HG02840 (cell line): ENCODE data around the gene S1PR3.
"Not testable (repeated sequence)": the region's sequence is repeated elsewhere in the genome, so short reads cannot be mapped to it uniquely, and the experiment has no call there.

Source experiments
- ATAC-seq: cut with Tn5 transposase; IDR thresholded peaks from one replicate; pipeline ENCODE4 v1.9.1; 2021; ENCODE audit warnings: mild to moderate bottlenecking, moderate library complexity, moderate number of reproducible peaks; ENCODE audit not compliant: unreplicated experiment, low FRiP score

S1PR3 gene

GRCh38 chr9:88991066-88992034 lies at the start of gene S1PR3:
S1PR3 (plus strand) TSS chr9:88991468; CDS start chr9:89001201, 9,733 bp downstream.
- ATAC-seq, result no peak

- ATAC-seq, result not testable (repeated sequence)
These were observed 49.7 kb upstream of the S1PR3 start for GRCh38 chr9:88941586-88941985.

- ATAC-seq, result no peak
These were observed 48.9 kb upstream of the S1PR3 start for GRCh38 chr9:88942411-88942810.

GRCh38 chr9:88945636-88946333 lies 45.5 kb upstream of the S1PR3 start:
- ATAC-seq, result no peak

GRCh38 chr9:88947581-88948573 lies 43.4 kb upstream of the S1PR3 start:
- no peak for ATAC-seq

- ATAC-seq, result no peak
These were observed 41.8 kb upstream of the S1PR3 start for GRCh38 chr9:88949425-88949824.

GRCh38 chr9:88949961-88950340 lies 41.3 kb upstream of the S1PR3 start:
- ATAC-seq, result no peak

GRCh38 chr9:88950341-88951154 lies 40.7 kb upstream of the S1PR3 start:
- ATAC-seq, result no peak

- ATAC-seq, result no peak
These were observed 40.1 kb upstream of the S1PR3 start for GRCh38 chr9:88951155-88951542.

GRCh38 chr9:88952086-88952615 lies 39.1 kb upstream of the S1PR3 start:
- no peak for ATAC-seq

GRCh38 chr9:88952976-88953375 lies 38.3 kb upstream of the S1PR3 start:
- no peak for ATAC-seq

- no peak for ATAC-seq
These were observed 37.8 kb upstream of the S1PR3 start for GRCh38 chr9:88953381-88954029.

GRCh38 chr9:88954066-88954465 lies 37.2 kb upstream of the S1PR3 start:
- no peak for ATAC-seq

GRCh38 chr9:88957526-88957925 lies 33.7 kb upstream of the S1PR3 start:
- ATAC-seq, result no peak

- no peak for ATAC-seq
These were observed 31.4 kb upstream of the S1PR3 start for GRCh38 chr9:88959727-88960469.

GRCh38 chr9:88960632-88961031 lies 30.6 kb upstream of the S1PR3 start:
- no peak for ATAC-seq

GRCh38 chr9:88965473-88965872 lies 25.8 kb upstream of the S1PR3 start:
- no peak for ATAC-seq
